ENCODE data around the gene BRSK1. TPM values are rescaled to one million over a fixed set of nuclear protein-coding genes. Genes with fewer than 3 reads are reported as not detected.

The BRSK1 gene
- total and polyA plus RNA-seq, 2 donors (not counting 1 experiment from before 2014, with no cell fraction given), result 5.1 TPM

GRCh38 chr19:55258828-55259539 is 24.8 kb upstream of the BRSK1 start, which contains the start of gene PPP6R1:
PPP6R1 (minus strand) TSS chr19:55259017; CDS start chr19:55247103, 11,914 bp downstream.
- H3K9ac ChIP-seq (ENCODE audit: insufficient read depth, low read length), result peak within 1 kb of the TSS; percentile 86
- H2AFZ ChIP-seq (ENCODE audit: low read length), result peak within 1 kb of the TSS; percentile 83
- H3K27ac ChIP-seq (ENCODE audit: insufficient read depth, low read length), result peak within 1 kb of the TSS; percentile 92
- H3K9me3 ChIP-seq (ENCODE audit: control insufficient read depth, insufficient read depth, low read depth, low read length), result no peaks in the 10 kb centered on the region
- peak; percentile 100 for DNase-seq (ENCODE audit: low read depth in 2 of 2)
- H3K36me3 ChIP-seq (ENCODE audit: control insufficient read depth, insufficient read depth, low read length), result no peaks in the 10 kb centered on the region
- peaks cover 46% of the 10 kb centered on the region for H3K79me2 ChIP-seq (ENCODE audit: control insufficient read depth, insufficient read depth, low read length)
- H3K4me2 ChIP-seq (ENCODE audit: extremely low read depth, insufficient read depth, low read length), result peak within 1 kb of the TSS; percentile 90
- H4K20me1 ChIP-seq (ENCODE audit: control insufficient read depth, extremely low read depth, insufficient read depth, low read length), result no peaks in the 10 kb centered on the region
- H3K27me3 ChIP-seq (ENCODE audit: control insufficient read depth, insufficient read depth, low read length), result no peaks in the 10 kb centered on the region
- peaks cover 3% of the 10 kb centered on the region for H3K4me1 ChIP-seq (ENCODE audit: control insufficient read depth, extremely low read depth, insufficient read depth, low read length)
- TF ChIP-seq CTCF (conservative IDR thresholded peaks at IDR 0.05 in 1 of 2, IDR thresholded peaks at IDR 0.05 in 1 of 2; ENCODE audit: low read depth in 1 of 2, low read length in 2 of 2), result no peak
- TF ChIP-seq EZH2 (IDR thresholded peaks at IDR 0.05; ENCODE audit: low read length, missing control alignments), result no peak
- H3K4me3 ChIP-seq (replicated peaks in 1 of 4; ENCODE audit: control extremely low read depth in 1 of 4, insufficient read depth in 1 of 4, low read depth in 3 of 4, low read length in 4 of 4), result peak within 1 kb of the TSS; percentile 76 to 88 (median 84)

GRCh38 chr19:55259540-55260210 is 24.1 kb upstream of the BRSK1 start:
- Histone ChIP-seq H3K4me3 (replicated peaks in 1 of 4; ENCODE audit: control extremely low read depth in 1 of 4, insufficient read depth in 1 of 4, low read depth in 3 of 4, low read length in 4 of 4) (peak overlapping the region; percentile 37 to 57 (median 47)), H3K27ac (ENCODE audit: insufficient read depth, low read length) (peak overlapping the region; percentile 92), H4K20me1 (ENCODE audit: control insufficient read depth, extremely low read depth, insufficient read depth, low read length) (no peaks in the 10 kb centered on the region), H3K9ac (ENCODE audit: insufficient read depth, low read length) (peak overlapping the region; percentile 58), H2AFZ (ENCODE audit: low read length) (peak overlapping the region; percentile 83), H3K9me3 (ENCODE audit: control insufficient read depth, insufficient read depth, low read depth, low read length) (no peaks in the 10 kb centered on the region), H3K27me3 (ENCODE audit: control insufficient read depth, insufficient read depth, low read length) (no peaks in the 10 kb centered on the region), H3K4me1 (ENCODE audit: control insufficient read depth, extremely low read depth, insufficient read depth, low read length) (peaks cover 3% of the 10 kb centered on the region), H3K79me2 (ENCODE audit: control insufficient read depth, insufficient read depth, low read length) (peaks cover 39% of the 10 kb centered on the region), H3K36me3 (ENCODE audit: control insufficient read depth, insufficient read depth, low read length) (no peaks in the 10 kb centered on the region), H3K4me2 (ENCODE audit: extremely low read depth, insufficient read depth, low read length) (peak overlapping the region; percentile 90)
- no peak for DNase-seq (ENCODE audit: low read depth in 2 of 2)
- no peak for TF ChIP-seq EZH2 (IDR thresholded peaks at IDR 0.05; ENCODE audit: low read length, missing control alignments)
- TF ChIP-seq CTCF (conservative IDR thresholded peaks at IDR 0.05 in 1 of 2, IDR thresholded peaks at IDR 0.05 in 1 of 2; ENCODE audit: low read depth in 1 of 2, low read length in 2 of 2), result no peak

GRCh38 chr19:55261671-55262126 is 22.1 kb upstream of the BRSK1 start:
- Histone ChIP-seq H3K27me3 (ENCODE audit: control insufficient read depth, insufficient read depth, low read length) (no peaks in the 10 kb centered on the region), H3K4me1 (ENCODE audit: control insufficient read depth, extremely low read depth, insufficient read depth, low read length) (no peaks in the 10 kb centered on the region), H3K27ac (ENCODE audit: insufficient read depth, low read length) (no peak overlapping the region), H3K9me3 (ENCODE audit: control insufficient read depth, insufficient read depth, low read depth, low read length) (no peaks in the 10 kb centered on the region), H3K9ac (ENCODE audit: insufficient read depth, low read length) (no peak overlapping the region), H2AFZ (ENCODE audit: low read length) (no peak overlapping the region), H3K4me3 (replicated peaks in 1 of 4; ENCODE audit: control extremely low read depth in 1 of 4, insufficient read depth in 1 of 4, low read depth in 3 of 4, low read length in 4 of 4) (no peak overlapping the region), H3K36me3 (ENCODE audit: control insufficient read depth, insufficient read depth, low read length) (peaks cover 2% of the 10 kb centered on the region), H3K79me2 (ENCODE audit: control insufficient read depth, insufficient read depth, low read length) (peaks cover 21% of the 10 kb centered on the region), H3K4me2 (ENCODE audit: extremely low read depth, insufficient read depth, low read length) (no peak overlapping the region), H4K20me1 (ENCODE audit: control insufficient read depth, extremely low read depth, insufficient read depth, low read length) (no peaks in the 10 kb centered on the region)
- no peak for DNase-seq (ENCODE audit: low read depth in 2 of 2)
- TF ChIP-seq CTCF (conservative IDR thresholded peaks at IDR 0.05 in 1 of 2, IDR thresholded peaks at IDR 0.05 in 1 of 2; ENCODE audit: low read depth in 1 of 2, low read length in 2 of 2), result no peak
- TF ChIP-seq EZH2 (IDR thresholded peaks at IDR 0.05; ENCODE audit: low read length, missing control alignments), result no peak

All from fibroblast of lung (primary cell).